Measurements from ENCODE around the gene PLSCR3. TPM values are rescaled to one million over a fixed set of nuclear protein-coding genes. Genes with fewer than 3 reads are reported as not detected.
A peak's percentile ranks its signal among the peaks of the same experiment; 100 is the strongest.

Gene PLSCR3
- total and polyA plus RNA-seq, 3 experiments from 2014 or later, result 79.1 to 152 (median 81.6) TPM

- H3K36me3 ChIP-seq (ENCODE audit: insufficient read depth, low read length), result no peaks in the 10 kb centered on the region
- Mint-ChIP-seq H3K9me3 (no peaks in the 10 kb centered on the region), H3K4me1 (peaks cover 33 to 54% (median 46%) of the 10 kb centered on the region in 3 donors), H3K4me3 (peak overlapping the region; percentile 88 to 98 (median 96)), H3K27me3 (peaks cover 21 to 23% of the 10 kb centered on the region in 2 donors), H3K36me3 (peaks cover 4 to 10% (median 7%) of the 10 kb centered on the region in 3 donors), H3K27ac (peak overlapping the region; percentile 93 to 99 (median 97))
- POLR2A ChIA-PET, result interaction anchor here (0.6 to 4.5 kb wide), 19 partner anchors 19 to 251 kb away, joined by 3 to 48 read pairs (median 4); partner anchors contain the start of genes FXR2, MPDU1, PLSCR3 and POLR2A
- CTCF ChIA-PET, result interaction anchor here (0.8 to 5.1 kb wide), 50 partner anchors 8 to 390 kb away, joined by 3 to 78 read pairs (median 6); partner anchors contain the start of genes ACAP1, CD68, CHRNB1 and GABARAP
- DNase-seq, result peak in 3 of 5 donors; percentile 46 to 78 (median 56)
- H3K9me3 ChIP-seq (ENCODE audit: low read length), result no peaks in the 10 kb centered on the region
- H3K27me3 ChIP-seq (ENCODE audit: insufficient read depth, low read length, poor library complexity, severe bottlenecking), result peaks cover 24% of the 10 kb centered on the region
- H3K4me1 ChIP-seq (ENCODE audit: insufficient read depth, low read length), result peaks cover 50% of the 10 kb centered on the region
- peak overlapping the region; percentile 77 for H3K27ac ChIP-seq (ENCODE audit: low read depth, low read length)
- peak overlapping the region; percentile 92 for H3K4me3 ChIP-seq (ENCODE audit: low read length)
Observed at GRCh38 chr17:7435676-7436555, 41.6 kb upstream of the PLSCR3 start.

- Mint-ChIP-seq H3K4me3 (peak overlapping the region in 1 of 7 donors; percentile 68), H3K27me3 (no peaks in the 10 kb centered on the region), H3K27ac (peak overlapping the region in 3 of 8 donors; percentile 36 to 62 (median 46)), H3K9me3 (no peaks in the 10 kb centered on the region), H3K4me1 (peaks cover 12 to 21% (median 18%) of the 10 kb centered on the region in 3 donors), H3K36me3 (peaks cover 0 to 6% (median 0%) of the 10 kb centered on the region in 3 donors)
- no peaks in the 10 kb centered on the region for H3K36me3 ChIP-seq (ENCODE audit: insufficient read depth, low read length)
- no peak overlapping the region for H3K4me3 ChIP-seq (ENCODE audit: low read length)
- H3K9me3 ChIP-seq (ENCODE audit: low read length), result no peaks in the 10 kb centered on the region
- H3K4me1 ChIP-seq (ENCODE audit: insufficient read depth, low read length), result peaks cover 15% of the 10 kb centered on the region
- ChIA-PET CTCF (no interaction called here), POLR2A (no interaction called here)
- no peak overlapping the region for H3K27ac ChIP-seq (ENCODE audit: low read depth, low read length)
- DNase-seq, result no peak
- H3K27me3 ChIP-seq (ENCODE audit: insufficient read depth, low read length, poor library complexity, severe bottlenecking), result no peaks in the 10 kb centered on the region
Observed at GRCh38 chr17:7432296-7432695, 38.0 kb upstream of the PLSCR3 start.

DNA sequence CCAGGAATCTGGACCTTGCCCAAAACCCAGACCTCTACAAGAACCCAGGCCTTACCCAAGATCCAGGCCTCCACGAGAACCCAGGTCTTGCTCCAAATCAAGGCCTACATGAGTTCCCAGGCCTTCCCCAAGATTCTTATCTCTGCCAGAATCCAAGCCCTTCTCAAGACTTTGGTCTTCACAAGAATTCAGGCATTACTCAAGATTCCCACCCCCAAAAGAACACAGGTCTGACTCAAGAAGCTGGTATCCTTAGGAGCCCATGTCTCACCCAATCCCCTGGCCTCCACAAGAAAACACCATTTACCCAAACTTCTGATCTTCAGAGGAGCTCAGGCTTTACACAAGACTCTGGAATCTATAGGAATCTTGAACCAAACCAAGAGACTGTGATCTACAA is 36.9 kb upstream of the PLSCR3 start:
- DNase-seq, result no peak
- CTCF ChIA-PET, result interaction anchor here (1.9 kb wide), 1 partner anchor 130 kb away, joined by 6 read pairs; the partner anchor contains the start of gene SENP3
- no peak overlapping the region for H3K4me3 ChIP-seq (ENCODE audit: low read length)
- Mint-ChIP-seq H3K27ac (no peak overlapping the region), H3K9me3 (no peaks in the 10 kb centered on the region), H3K4me3 (no peak overlapping the region), H3K36me3 (peaks cover 0 to 5% (median 0%) of the 10 kb centered on the region in 3 donors), H3K4me1 (peaks cover 9 to 12% (median 11%) of the 10 kb centered on the region in 3 donors), H3K27me3 (no peaks in the 10 kb centered on the region)
- H3K27me3 ChIP-seq (ENCODE audit: insufficient read depth, low read length, poor library complexity, severe bottlenecking), result no peaks in the 10 kb centered on the region
- H3K4me1 ChIP-seq (ENCODE audit: insufficient read depth, low read length), result peaks cover 5% of the 10 kb centered on the region
- H3K36me3 ChIP-seq (ENCODE audit: insufficient read depth, low read length), result no peaks in the 10 kb centered on the region
- POLR2A ChIA-PET, result interaction anchor here (0.5 kb wide), 1 partner anchor 10 kb away, joined by 4 read pairs; no protein-coding TSS in a partner anchor
- no peaks in the 10 kb centered on the region for H3K9me3 ChIP-seq (ENCODE audit: low read length)
- H3K27ac ChIP-seq (ENCODE audit: low read depth, low read length), result no peak overlapping the region

DNA sequence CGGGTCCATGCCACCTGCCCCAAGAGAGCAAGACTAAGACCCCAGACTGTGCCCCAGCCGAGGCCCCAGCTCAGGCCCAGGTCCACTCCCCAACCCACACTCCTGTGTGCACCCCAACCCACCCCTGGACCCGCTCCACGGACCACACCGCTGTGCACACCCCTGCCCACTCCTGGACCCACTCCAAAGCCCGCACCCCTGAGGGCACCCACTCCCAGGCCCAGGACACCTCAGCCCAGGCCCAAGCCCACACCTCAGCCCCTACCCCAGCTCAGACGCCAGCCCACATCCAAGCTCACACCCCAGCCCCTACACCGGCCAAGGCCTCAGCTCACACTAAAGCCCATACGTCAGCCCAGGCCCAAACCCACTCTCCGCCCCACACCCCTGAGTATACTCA is 35.4 kb upstream of the PLSCR3 start:
- Histone ChIP-seq H3K36me3 (ENCODE audit: insufficient read depth, low read length) (no peaks in the 10 kb centered on the region), H3K27me3 (ENCODE audit: insufficient read depth, low read length, poor library complexity, severe bottlenecking) (no peaks in the 10 kb centered on the region), H3K27ac (ENCODE audit: low read depth, low read length) (no peak overlapping the region), H3K4me1 (ENCODE audit: insufficient read depth, low read length) (no peaks in the 10 kb centered on the region), H3K4me3 (ENCODE audit: low read length) (no peak overlapping the region), H3K9me3 (ENCODE audit: low read length) (no peaks in the 10 kb centered on the region)
- no peaks in the 10 kb centered on the region for H3K36me3 Mint-ChIP-seq
- H3K4me1 Mint-ChIP-seq, result no peaks in the 10 kb centered on the region
- H3K27me3 Mint-ChIP-seq, result peaks cover 0 to 3% of the 10 kb centered on the region in 2 donors
- no peak overlapping the region for H3K4me3 Mint-ChIP-seq
- no peak overlapping the region for H3K27ac Mint-ChIP-seq
- POLR2A ChIA-PET, result no interaction called here
- no peaks in the 10 kb centered on the region for H3K9me3 Mint-ChIP-seq
- CTCF ChIA-PET, result interaction anchor here (1.9 kb wide), 1 partner anchor 131 kb away, joined by 6 read pairs; the partner anchor contains the start of gene SENP3
- DNase-seq, result no peak

- Histone ChIP-seq H3K4me3 (ENCODE audit: low read length) (no peak within 1 kb of the TSS), H3K36me3 (ENCODE audit: insufficient read depth, low read length) (no peaks in the 10 kb centered on the region), H3K27me3 (ENCODE audit: insufficient read depth, low read length, poor library complexity, severe bottlenecking) (no peaks in the 10 kb centered on the region), H3K9me3 (ENCODE audit: low read length) (no peaks in the 10 kb centered on the region), H3K4me1 (ENCODE audit: insufficient read depth, low read length) (no peaks in the 10 kb centered on the region), H3K27ac (ENCODE audit: low read depth, low read length) (no peak within 1 kb of the TSS)
- ChIA-PET CTCF (interaction anchor here (2.1 kb wide), 1 partner anchor 8 kb away, joined by 10 read pairs; no protein-coding TSS in a partner anchor), POLR2A (no interaction called here)
- no peak within 1 kb of the TSS for H3K4me3 Mint-ChIP-seq
- no peaks in the 10 kb centered on the region for H3K4me1 Mint-ChIP-seq
- H3K27me3 Mint-ChIP-seq, result peaks cover 0 to 3% of the 10 kb centered on the region in 2 donors
- DNase-seq, result no peak
- no peak within 1 kb of the TSS for H3K27ac Mint-ChIP-seq
- no peaks in the 10 kb centered on the region for H3K9me3 Mint-ChIP-seq
- no peaks in the 10 kb centered on the region for H3K36me3 Mint-ChIP-seq
Observed at GRCh38 chr17:7428557-7428956, 34.2 kb upstream of the PLSCR3 start, which contains the start of gene SPEM3. TSS of gene SPEM3 (plus strand) at chr17:7428857. CDS start at chr17:7428903, 46 bp downstream.

GRCh38 chr17:7427549-7427948 is 33.2 kb upstream of the PLSCR3 start:
- Histone ChIP-seq H3K4me3 (ENCODE audit: low read length) (no peak overlapping the region), H3K27me3 (ENCODE audit: insufficient read depth, low read length, poor library complexity, severe bottlenecking) (no peaks in the 10 kb centered on the region), H3K36me3 (ENCODE audit: insufficient read depth, low read length) (no peaks in the 10 kb centered on the region), H3K9me3 (ENCODE audit: low read length) (no peaks in the 10 kb centered on the region), H3K27ac (ENCODE audit: low read depth, low read length) (no peak overlapping the region), H3K4me1 (ENCODE audit: insufficient read depth, low read length) (no peaks in the 10 kb centered on the region)
- Mint-ChIP-seq H3K9me3 (no peaks in the 10 kb centered on the region), H3K27me3 (peaks cover 0 to 3% of the 10 kb centered on the region in 2 donors), H3K36me3 (no peaks in the 10 kb centered on the region), H3K4me3 (no peak overlapping the region), H3K27ac (no peak overlapping the region), H3K4me1 (no peaks in the 10 kb centered on the region)
- POLR2A ChIA-PET, result no interaction called here
- CTCF ChIA-PET, result interaction anchor here (1.0 to 2.1 kb wide), 2 partner anchors 9 to 72 kb away, joined by 3 to 10 read pairs; no protein-coding TSS in a partner anchor
- no peak for DNase-seq

GRCh38 chr17:7426896-7427489 is 32.7 kb upstream of the PLSCR3 start:
- POLR2A ChIA-PET, result no interaction called here
- H3K4me1 Mint-ChIP-seq, result no peaks in the 10 kb centered on the region

More at GRCh38 chr17:7426896-7427489, 32.7 kb upstream of the PLSCR3 start:
- Histone ChIP-seq H3K4me3 (ENCODE audit: low read length) (no peak overlapping the region), H3K27ac (ENCODE audit: low read depth, low read length) (no peak overlapping the region), H3K36me3 (ENCODE audit: insufficient read depth, low read length) (no peaks in the 10 kb centered on the region), H3K4me1 (ENCODE audit: insufficient read depth, low read length) (no peaks in the 10 kb centered on the region), H3K9me3 (ENCODE audit: low read length) (no peaks in the 10 kb centered on the region), H3K27me3 (ENCODE audit: insufficient read depth, low read length, poor library complexity, severe bottlenecking) (no peaks in the 10 kb centered on the region)
- H3K9me3 Mint-ChIP-seq, result no peaks in the 10 kb centered on the region
- H3K36me3 Mint-ChIP-seq, result no peaks in the 10 kb centered on the region
- no peak overlapping the region for H3K27ac Mint-ChIP-seq
- no peak for DNase-seq
- H3K27me3 Mint-ChIP-seq, result peaks cover 0 to 3% of the 10 kb centered on the region in 2 donors
- H3K4me3 Mint-ChIP-seq, result no peak overlapping the region
- CTCF ChIA-PET, result interaction anchor here (1.0 to 2.1 kb wide), 2 partner anchors 10 to 71 kb away, joined by 3 to 10 read pairs; no protein-coding TSS in a partner anchor

Data from CD8-positive, alpha-beta memory T cell (primary cell).